Activated CD8-positive, alpha-beta memory T cell treated with anti-CD3 and anti-CD28 coated beads, Interleukin-2, amount 50 U/mL, for 48 hours (primary cell): ENCODE data around the gene PDE1A.

Source experiments
- DNase-seq: peaks from one replicate; pipeline ENCODE4 v3.0.0-alpha.2; 2020

The PDE1A gene

DNA sequence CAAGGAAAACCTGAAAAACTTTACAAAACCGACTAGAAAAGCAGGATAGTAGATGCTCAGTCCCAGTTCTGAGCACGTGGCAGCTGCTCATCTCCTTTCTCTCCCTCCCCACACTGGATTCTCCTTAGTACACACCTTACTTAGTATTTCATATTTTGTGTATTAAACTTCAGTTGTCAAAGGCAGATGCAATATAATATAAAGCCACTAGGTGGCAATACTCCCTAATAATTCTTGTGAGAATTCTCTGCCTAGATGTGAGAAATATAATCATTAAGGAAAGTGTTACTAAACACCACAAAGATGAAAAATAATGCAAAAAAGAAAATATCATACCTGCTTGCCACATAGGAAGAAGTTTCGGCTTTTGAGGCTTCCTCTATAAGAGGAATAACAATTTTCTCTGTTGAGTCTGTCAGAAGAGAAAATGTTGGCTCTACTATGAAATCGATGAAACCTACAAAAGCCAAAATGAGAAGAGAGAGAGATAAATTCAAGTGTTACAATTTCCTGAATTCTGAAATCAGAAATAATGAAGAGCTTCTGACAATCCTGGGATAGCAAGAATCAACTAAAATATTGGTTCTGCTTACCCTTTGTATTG, 240.6 kb downstream of the PDE1A start:
- DNase-seq, result no peak

GRCh38 chr2:182182436-182182835, 244.4 kb downstream of the PDE1A start:
- no peak for DNase-seq

DNA sequence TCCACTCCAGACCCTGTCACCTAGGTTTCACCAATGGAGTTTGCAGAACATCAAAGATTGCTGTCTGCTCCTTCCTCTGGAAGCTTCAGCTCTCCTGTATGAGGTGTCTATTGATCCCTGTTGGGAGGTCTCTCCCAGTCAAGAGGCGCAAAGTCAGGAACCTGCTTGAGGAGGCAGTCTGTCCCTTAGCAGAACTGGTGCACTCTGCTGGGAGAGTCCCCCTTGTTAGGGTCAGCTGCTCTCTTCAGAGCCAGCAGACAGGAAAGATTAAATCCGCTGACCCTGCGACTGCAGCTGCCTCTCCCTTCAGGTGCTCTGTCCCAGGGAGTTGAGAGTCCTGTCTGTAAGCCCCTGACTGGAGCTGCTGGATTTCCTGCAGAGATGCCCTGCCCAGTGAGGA, 245.5 kb downstream of the PDE1A start:
- no peak for DNase-seq

DNA sequence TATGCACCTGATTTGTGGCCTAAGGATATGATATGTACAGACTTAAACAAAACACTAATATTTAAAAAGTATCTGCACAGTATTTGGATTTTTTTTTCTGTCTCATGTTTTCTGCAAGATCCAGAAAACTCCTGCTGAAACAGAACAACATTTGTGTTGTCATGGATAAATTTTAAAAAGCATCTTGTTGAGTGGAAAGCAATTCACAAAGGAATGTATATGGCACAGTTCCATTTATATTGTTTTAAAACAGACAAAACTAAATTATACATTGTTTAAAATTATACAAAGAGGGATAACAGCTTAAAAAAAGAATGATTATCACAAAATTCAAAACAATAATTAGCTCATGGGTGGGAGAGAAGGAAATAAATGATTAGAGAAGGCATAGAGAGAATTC, 247.7 kb downstream of the PDE1A start:
- DNase-seq, result no peak

- no peak for DNase-seq
Observed at GRCh38 chr2:182173944-182174622, 252.8 kb downstream of the PDE1A start.

- DNase-seq, result no peak
Observed at GRCh38 chr2:182170341-182170740, 256.5 kb downstream of the PDE1A start.

GRCh38 chr2:182167882-182168281, 259.0 kb downstream of the PDE1A start:
- DNase-seq, result no peak

DNA sequence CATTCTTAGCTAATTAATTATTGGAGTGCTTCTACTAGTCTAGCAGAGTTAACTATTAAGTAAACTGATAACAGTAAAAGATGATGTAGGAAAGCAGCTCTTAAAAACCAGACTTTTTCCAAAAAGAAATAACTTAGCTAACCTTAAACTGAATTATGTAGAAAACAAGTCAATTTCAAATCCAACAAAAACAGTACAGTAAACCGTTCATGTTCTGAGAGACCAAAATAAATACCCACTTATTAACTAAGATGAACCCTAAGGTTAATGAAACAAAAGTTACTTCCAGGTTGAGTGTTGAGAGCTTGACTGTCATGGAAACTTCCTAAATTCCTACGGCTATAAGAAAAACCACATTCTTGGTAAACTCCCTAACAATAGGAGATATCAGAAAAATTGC, 260.0 kb downstream of the PDE1A start:
- DNase-seq, result no peak

DNA sequence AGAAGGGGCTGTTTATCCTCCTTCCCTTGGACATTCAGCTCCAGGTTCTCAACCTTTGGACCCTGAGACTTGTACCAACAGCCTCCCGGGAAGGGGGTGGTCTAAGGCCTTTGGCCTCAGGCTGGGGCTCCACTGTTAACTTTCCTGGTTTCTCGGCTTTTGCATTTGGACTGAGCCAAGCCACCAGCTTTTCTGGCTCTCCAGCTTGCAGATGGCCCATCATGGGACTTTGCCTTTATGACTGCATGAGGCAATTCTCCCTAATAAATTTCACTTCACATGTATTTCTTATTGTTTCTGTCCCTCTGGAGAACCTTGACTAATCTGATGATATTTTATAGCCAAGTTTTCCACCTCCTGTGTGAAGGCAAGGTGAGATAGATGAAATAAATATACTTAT, 260.4 kb downstream of the PDE1A start:
- no peak for DNase-seq

DNA sequence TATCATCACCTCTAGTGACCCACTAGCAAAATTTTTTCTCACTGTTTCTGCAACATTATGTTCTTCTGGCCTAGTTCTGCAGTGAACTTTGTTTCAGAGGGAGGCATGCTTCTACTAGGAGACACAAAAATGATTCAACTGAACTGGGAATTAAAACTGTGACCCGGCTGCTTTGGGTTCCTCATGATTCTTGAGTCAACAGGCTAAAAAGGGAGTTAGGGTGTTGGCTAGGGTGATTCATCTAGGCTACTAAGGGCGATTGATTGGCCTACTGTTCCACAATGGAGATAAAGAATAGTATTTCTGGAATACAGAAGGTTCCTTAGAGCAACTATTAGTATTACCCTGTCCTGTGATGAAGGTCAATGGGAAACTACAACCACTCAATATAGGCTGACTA, 261.6 kb downstream of the PDE1A start:
- DNase-seq, result no peak

DNA sequence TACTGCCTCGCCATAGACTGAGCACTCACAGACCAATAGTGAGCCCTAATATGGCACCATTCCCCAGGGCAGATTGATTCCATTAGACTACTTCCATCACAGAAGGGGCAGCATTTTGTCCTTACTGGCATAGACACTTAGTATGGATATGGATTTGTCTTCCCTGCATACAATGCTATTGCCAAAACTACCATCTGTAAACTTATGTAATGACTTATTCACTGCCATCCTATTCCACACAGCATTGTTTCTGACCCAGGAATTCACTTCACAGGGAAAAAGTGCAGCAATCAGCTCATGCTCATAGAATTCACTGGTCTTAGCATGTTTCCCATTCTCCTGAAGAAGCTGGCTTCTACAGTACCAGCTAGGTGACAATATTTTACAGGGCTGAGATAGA, 262.1 kb downstream of the PDE1A start:
- no peak for DNase-seq

- no peak for DNase-seq
Observed at GRCh38 chr2:182163878-182164277, 263.0 kb downstream of the PDE1A start.

GRCh38 chr2:182148344-182148743, 278.5 kb downstream of the PDE1A start:
- DNase-seq, result no peak

DNA sequence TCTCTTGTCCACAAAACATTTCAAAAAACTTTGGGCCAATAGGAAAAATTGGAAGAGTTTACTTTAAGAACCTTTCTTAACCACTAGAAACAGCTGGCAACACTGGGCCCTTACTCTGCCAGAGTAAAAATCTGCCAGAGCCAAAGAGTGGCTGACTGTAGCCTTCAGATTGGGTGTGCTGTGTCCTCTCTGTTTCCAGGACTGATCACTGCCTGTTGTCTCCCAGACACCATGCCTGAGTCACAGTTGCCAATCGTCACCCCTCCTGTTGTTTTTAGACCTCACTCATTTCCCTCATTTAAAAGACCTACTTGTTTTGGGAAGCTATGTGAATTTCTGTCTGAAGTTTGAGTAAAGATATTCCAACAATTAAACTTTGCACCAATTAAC, 282.1 kb downstream of the PDE1A start:
- no peak for DNase-seq

GRCh38 chr2:182144041-182144775, 282.6 kb downstream of the PDE1A start:
- DNase-seq, result no peak

DNA sequence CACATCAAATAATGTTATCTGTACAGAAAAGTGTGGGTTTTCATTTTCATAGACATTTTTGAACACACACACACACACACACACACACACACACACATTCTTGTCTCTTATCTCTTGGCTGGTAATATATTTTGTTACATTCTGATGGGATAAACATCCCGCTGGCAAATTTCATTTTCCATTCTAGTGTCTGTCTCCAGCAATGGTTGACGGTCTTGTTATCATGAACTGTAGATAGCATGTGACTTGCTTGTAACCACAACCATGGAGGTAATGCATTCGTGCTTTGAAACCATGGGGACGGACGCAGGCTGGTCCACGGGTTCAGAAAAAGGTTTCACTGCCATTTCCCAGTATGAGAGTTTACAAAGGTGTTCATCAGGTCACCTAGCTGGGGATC, 284.8 kb downstream of the PDE1A start:
- DNase-seq, result no peak

- DNase-seq, result no peak
Observed at GRCh38 chr2:182134201-182134600, 292.6 kb downstream of the PDE1A start.

DNA sequence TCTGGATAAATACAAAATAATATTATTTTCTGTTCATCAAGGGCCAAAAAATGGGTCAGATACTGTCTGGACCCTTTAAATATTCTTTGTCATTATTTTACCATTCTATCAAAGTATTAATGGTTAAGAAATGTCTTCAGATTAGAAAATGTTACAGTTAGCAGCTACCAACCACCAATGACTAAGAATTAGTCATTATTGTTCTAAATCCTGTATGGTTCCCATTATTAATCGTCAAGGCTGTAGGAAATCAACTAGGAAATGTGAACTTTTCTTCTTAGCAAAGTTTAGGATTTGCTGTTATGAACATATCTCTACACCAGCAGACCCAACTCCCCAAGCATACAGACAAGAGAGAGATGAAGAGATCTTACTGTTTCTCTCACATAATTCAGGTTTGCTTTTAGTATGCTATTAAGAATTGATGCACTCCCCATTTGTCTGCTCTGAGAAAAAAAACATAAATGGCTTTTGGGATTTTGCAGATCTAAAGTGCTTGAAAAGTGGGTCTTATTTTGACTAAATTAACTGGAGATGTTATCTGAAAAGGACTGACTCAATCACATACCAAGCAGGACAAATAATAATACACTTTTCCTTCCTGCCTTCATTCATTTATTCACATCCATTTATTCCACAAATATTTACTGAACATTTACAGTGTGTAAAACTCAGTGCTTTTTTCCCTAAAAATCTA, 293.5 kb downstream of the PDE1A start:
- DNase-seq, result no peak

DNA sequence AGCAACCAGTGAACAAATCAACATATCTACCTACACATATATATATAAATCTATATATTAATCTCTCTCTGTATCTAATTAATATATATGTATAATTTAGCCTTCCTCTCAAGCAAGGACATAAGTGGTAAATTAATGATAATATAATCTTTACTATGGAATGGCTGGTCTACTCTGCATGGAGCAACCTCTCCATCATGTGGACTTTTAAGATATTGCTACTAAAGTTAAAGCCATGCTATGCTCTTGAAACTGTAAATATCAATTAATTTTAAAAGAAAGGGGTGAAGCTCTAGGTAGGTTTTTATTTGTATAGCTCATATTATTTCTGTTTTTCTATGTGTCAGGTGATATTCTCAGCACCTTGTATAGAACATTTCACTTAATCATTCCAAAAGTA, 294.2 kb downstream of the PDE1A start:
- no peak for DNase-seq

GRCh38 chr2:182128821-182129707, 297.8 kb downstream of the PDE1A start:
- no peak for DNase-seq

DNA sequence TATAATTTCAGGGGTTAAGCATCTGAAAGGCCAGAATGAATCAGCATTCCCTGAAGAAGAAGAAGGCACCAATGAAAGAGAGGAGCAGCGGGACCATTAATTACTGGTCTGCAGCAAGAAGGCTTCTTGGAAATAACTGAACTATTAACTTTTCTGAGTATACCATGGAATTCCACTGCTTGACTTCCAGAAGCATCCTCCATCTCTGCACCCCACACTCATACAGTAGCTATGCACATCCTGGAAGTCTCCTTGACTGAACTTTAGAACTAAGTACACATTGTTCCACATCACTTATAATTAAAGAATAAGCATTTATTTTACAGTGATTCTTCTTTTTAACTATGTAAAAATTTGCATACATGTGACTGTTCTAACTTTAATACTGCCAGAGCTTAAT, 309.6 kb downstream of the PDE1A start:
- no peak for DNase-seq

DNA sequence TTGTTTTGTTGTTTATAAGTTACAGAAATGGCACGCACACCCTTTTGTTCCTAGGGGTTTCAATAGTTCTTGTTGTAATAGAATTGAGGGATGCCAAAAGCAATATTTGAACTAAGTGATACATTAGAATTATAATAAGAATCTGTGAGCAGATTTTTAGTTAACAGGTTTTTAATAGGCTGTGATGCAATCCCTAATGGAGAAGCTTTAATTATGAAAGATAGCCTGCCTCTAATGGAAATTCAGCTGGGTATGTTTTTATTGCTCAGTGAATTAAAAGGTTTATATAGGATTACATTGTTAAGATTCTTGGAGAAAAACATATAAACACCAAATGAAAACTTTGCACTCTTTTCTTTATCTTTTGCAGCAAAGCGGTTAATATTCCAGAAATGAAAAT, 310.1 kb downstream of the PDE1A start:
- DNase-seq, result no peak

DNA sequence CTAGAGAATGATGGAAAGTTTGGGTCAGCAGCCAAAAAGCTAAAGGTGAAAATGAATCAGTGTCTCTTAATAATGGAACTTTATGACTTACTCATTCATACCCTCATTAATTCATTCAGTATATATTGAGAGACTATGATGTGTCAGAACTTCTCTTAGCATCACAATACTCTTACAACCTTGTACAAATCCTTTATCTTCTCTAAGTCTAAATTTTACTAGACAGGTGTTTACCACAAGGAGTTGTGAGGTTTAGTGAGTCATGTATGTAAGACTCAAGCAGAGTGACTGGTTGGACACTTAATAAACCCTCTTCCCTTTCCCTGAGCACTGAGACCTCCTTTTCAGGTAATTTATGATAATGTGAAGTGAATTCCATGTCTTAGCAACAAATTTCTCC, 311.6 kb downstream of the PDE1A start:
- DNase-seq, result no peak
